Cardiac fibroblast (primary cell): Measurements from ENCODE around the gene CFAP97.
"Not testable (repeated sequence)": the region's sequence is repeated elsewhere in the genome, so short reads cannot be mapped to it uniquely, and the experiment has no call there.

Experiments used
- DNase-seq, 2 donors: peaks; one replicate each; pipeline versions ENCODE4 v3.0.0 to v3.0.0-alpha.2; 2010; ENCODE audit warnings: low read depth in 2 of 2
- H3K4me3 ChIP-seq, 2 donors: replicated peaks in 1 of 2; 1 replicate in 1 of 2; 2 replicates in 1 of 2; pipeline ENCODE4 v1.5.1; 2011; ENCODE audit warnings: low read depth in 2 of 2, low read length in 2 of 2, mild to moderate bottlenecking in 2 of 2, moderate library complexity in 1 of 2
- TF ChIP-seq, protein P1 (sequence below): IDR thresholded peaks from one replicate; pipeline ENCODE4 v1.5.1; 2011; ENCODE audit warnings: low read depth, mild to moderate bottlenecking, low read length, inconsistent platforms

Gene CFAP97

DNA sequence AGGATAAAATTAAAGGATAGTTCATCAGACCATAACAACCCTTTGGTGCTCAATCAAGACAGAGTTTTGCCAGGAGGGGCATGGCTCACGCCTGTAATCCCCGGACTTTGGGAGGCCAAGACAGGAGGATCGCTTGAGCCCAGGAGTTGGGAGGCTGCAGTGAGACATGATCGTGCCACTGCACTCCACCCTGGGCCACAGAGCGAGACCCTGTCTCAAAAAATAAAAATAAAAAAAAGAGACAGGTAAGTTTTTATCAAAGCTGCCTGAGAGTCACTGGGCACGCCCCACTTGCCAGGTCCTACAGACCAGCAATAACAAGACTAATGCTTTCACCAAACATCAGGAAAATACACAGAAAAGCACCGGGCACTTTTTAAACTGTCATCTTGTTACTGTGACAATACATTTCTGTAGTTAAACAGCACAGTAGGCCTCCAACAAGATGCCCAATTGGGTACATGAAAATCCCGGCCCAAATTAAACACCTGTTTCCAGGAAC lies 765 bp downstream of the CFAP97 start:
- TF ChIP-seq, protein P1, sequence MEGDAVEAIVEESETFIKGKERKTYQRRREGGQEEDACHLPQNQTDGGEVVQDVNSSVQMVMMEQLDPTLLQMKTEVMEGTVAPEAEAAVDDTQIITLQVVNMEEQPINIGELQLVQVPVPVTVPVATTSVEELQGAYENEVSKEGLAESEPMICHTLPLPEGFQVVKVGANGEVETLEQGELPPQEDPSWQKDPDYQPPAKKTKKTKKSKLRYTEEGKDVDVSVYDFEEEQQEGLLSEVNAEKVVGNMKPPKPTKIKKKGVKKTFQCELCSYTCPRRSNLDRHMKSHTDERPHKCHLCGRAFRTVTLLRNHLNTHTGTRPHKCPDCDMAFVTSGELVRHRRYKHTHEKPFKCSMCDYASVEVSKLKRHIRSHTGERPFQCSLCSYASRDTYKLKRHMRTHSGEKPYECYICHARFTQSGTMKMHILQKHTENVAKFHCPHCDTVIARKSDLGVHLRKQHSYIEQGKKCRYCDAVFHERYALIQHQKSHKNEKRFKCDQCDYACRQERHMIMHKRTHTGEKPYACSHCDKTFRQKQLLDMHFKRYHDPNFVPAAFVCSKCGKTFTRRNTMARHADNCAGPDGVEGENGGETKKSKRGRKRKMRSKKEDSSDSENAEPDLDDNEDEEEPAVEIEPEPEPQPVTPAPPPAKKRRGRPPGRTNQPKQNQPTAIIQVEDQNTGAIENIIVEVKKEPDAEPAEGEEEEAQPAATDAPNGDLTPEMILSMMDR: no peak

DNA sequence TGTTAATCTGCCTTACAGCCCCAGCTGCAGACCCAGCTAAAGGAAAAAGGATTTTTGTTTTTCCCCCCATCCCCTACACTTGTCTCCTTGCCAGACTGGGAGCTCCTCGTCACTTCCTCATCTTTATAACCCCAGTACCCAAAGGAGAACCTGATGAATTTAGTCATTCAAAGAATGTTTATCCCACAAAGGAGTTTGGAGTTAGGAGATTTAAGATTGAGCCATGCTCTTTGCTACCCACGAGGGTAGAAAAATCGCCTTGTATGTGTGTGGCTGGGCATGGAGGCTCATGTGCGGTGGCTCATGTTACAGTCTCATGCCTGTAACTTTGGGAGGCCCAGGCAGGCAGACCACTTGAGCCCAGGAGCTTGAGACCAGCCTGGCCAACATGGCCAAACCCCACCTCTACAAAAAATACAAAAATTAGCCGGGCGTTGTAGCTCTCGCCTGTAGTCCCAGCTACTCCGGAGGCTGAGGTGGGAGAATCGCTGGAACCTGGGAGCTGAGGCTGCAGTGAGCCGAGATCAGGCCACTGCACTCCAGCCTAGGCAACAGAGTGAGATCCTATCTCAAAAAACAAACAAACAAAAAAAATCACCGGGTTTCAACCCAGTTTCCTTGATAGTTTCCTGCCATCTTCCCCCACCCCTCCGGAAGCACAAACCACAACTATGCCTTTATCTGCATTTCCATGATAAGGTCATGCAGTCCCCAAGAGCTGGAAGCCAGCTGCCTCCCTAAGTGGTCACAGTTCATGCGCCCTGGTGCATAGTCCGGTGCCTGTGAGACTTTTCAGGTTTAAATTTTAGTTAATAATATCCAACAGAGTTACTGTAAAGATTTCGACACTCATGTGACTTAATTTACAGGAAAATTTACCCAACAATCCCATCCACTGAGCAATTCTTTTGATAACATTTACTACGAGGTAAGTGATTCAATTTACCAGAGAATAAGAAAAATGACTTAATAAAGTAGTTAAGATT lies 1.5 kb downstream of the CFAP97 start:
- peak overlapping the region; percentile 32 to 52 for H3K4me3 ChIP-seq
- peak; percentile 58 to 83 for DNase-seq
- TF ChIP-seq, protein P1: no peak

More for the DNA sequence above, 765 bp downstream of the CFAP97 start:
- H3K4me3 ChIP-seq: peak overlapping the region; percentile 52 to 61
- no peak for DNase-seq

DNA sequence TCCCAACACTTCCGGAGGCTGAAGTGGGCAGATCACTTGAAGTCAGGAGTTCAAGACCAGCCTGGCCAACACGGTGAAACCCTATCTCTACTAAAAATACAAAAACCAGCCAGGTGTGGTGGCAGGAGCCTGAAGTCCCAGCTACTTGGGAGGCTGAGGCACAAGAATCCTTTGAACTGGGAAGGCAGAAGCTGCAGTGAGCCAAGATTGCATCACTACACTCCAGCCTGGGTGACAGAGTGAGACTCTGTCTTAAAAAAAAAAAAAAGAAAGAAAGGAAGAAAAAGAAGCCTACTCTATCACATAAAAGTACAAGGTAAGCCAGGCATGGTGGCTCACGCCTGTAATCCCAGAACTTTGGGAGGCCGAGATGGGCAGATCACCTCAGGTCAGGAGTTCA lies 5.6 kb downstream of the CFAP97 start:
- not testable (repeated sequence) for H3K4me3 ChIP-seq, DNase-seq

DNA sequence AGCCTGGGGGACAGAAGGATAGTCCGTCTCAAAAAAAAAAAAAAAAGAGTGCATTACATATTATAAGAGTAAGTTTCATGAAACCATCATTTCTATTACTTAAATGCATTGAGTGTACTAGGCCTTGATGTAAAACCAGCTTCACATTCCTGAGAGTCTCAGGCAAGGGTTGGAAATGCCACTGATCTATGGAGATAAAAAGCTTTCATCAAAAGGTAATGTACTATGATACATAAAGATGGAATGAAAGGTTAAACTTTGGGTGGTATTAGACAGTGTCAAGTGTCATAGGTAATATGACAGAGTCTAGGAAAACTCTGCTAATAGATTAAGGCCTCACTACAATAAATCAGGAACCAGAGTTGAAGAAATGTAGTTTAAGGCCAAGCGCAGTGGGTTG lies 7.4 kb downstream of the CFAP97 start:
- DNase-seq: no peak
- TF ChIP-seq, protein P1: no peak
- no peak overlapping the region for H3K4me3 ChIP-seq

DNA sequence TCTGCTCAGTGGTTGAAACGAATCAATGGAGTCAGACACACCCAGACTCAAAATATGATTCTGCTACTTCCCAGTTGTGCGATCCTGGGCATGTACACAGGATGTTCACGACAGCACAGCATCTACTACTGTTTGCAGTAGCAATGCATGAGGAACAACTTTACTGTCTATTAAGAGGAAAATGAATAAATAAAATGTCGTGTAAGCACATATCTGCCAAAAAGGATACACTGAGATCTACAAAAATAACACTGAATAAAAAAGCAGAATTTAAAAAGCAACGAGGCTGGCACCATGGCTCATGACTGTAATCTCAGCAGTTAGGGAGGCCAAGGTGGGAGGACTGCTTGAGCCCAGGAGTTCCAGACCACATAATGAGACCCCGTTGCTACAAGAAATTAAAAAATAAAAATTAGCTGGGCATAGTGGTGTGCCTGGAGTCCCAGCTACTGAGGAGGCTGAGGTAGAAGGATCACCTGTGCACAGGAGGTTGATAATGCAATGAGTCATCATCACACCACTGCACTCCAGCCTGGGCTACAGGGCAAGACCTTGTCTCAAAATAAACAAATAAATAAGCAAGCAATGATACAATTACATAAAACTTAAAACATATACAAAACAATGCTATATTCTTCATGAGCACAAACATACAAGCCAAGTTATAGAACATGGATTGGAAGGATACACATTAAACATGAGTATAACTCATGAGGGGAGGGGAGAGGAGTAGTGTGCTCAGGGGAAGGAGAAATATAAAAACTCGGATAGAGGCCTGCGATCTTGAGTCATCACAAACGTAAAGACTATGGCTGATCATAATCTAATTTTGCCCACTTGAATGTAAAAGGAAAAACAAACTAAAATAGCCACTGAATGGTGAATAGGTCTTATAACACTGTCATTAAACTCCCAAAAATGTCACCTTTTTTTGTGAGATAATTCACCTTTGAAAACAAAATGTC lies 8.6 kb downstream of the CFAP97 start:
- H3K4me3 ChIP-seq: no peak overlapping the region
- no peak for DNase-seq
- TF ChIP-seq, protein P1: no peak

DNA sequence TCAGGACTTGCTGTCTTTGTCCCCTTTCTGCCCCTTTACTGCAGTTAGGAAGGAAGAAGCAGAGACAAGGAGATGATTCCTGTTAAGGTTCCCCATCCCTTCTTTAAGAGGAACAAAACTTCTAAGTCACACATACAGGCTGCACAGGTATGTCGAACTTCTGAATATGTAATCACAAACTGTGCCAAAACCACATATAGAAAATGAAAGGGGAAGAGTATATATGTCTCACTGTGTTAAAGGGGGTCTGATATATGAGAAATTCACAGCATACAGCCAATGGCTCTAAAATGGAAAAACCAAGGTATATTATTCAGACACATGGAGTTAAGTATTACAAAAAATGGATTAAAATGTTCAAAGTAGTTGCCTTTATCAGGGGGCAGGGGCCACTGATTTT lies 11.7 kb downstream of the CFAP97 start:
- no peak for DNase-seq
- TF ChIP-seq, protein P1: no peak
- no peak overlapping the region for H3K4me3 ChIP-seq
